Prostate gland (tissue), 2 donors: Measurements from ENCODE around the gene ADD2. TPM values are rescaled to one million over a fixed set of nuclear protein-coding genes. Genes with fewer than 3 reads are reported as not detected.

Experiments used
- DNase-seq: peaks from one replicate; pipeline ENCODE4 v3.0.0-alpha.2; 2019; ENCODE audit warnings: low spot score
- H3K27ac ChIP-seq, 2 donors: fragments of 200-600 bp; sonication (generic); 2 replicates each; pipeline ENCODE4 v1.5.1; 2017 to 2019
- H3K27me3 ChIP-seq: fragments of 200-600 bp; sonication (generic); replicated peaks from 2 replicates; pipeline ENCODE4 v1.5.1; 2019; ENCODE audit not compliant: insufficient read depth
- H3K36me3 ChIP-seq, 2 donors: fragments of 200-600 bp; sonication (generic); 1 replicate in 1 of 2; 2 replicates in 1 of 2; pipeline versions ENCODE4 v1.5.1 to v1.8.1; 2017 to 2019
- H3K4me1 ChIP-seq: fragments of 200-600 bp; sonication (generic); replicated peaks from 2 replicates; pipeline ENCODE4 v1.5.1; 2019
- H3K4me3 ChIP-seq, 2 donors: fragments of 200-600 bp; sonication (generic); 2 replicates each; pipeline ENCODE4 v1.5.1; 2017 to 2019
- H3K9me3 ChIP-seq: fragments of 200-600 bp; sonication (generic); 2 replicates; pipeline ENCODE4 v1.5.1; 2017
- POLR2A ChIP-seq: fragments of 450-650 bp; IDR thresholded peaks from one replicate; pipeline ENCODE4 v1.6.1; 2016; ENCODE audit warnings: antibody characterized with exemption, mild to moderate bottlenecking
- POLR2AphosphoS5 ChIP-seq: sonication (generic); formaldehyde crosslinking; IDR thresholded peaks from one replicate; pipeline ENCODE4 v1.6.1; 2017; ENCODE audit warnings: antibody characterized with exemption
- WGBS: methylation state at CpG from one replicate; pipeline ENCODE4 v1.1.5; 2018; 5-methylcytosine and 5-hydroxymethylcytosine counted together
- intact Hi-C: fragments of 100-400 bp; cut with DNase I; formaldehyde crosslinking; loops from one replicate; pipeline ENCODE4 v1.14.2; 2022
- total RNA-seq, 2 donors: library from RNA; depleted of rRNA; stranded (reverse); fragments of >200 nt; gene quantifications; one replicate each; pipeline ENCODE4 v1.1.0, GENCODE V29; 2016
- TF ChIP-seq, protein P1 (sequence below), 4 experiments: fragments of 200-600 bp in 2 of 4; fragments of 450-650 bp in 2 of 4; sonication (generic) in 2 of 4; IDR thresholded peaks; 1 replicate in 3 of 4; 2 replicates in 1 of 4; pipeline ENCODE4 v1.5.1; 2016 to 2019; ENCODE audit warnings: antibody characterized with exemption in 4 of 4, mild to moderate bottlenecking in 2 of 4, moderate library complexity in 2 of 4

ADD2 gene
- total RNA-seq, 2 donors from 2014 or later = 0.32 to 3.1 TPM

DNA sequence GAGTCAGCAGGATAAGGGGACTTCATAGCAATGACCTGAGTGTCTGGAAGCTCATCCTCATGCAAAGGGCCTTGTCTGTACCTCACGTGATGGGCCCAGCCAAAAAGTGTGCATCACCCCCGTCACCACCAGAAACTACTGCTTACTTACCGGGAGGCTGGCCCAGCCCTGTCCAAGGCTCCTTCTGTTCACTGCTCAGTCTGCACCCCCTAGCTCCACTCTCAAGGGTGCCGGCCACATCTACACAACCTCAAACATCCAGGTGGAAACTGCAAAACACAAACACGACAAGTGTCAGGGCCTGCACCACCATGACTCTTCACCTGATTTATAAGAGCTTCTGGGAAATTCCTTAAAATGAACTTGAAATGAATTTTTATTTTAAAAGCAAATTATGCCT, 55.1 kb downstream of the ADD2 start:
- Histone ChIP-seq H3K4me1 (no peaks in the 10 kb centered on the region), H3K27me3 (no peaks in the 10 kb centered on the region), H3K4me3 (no peak overlapping the region), H3K36me3 (no peaks in the 10 kb centered on the region), H3K27ac (no peak overlapping the region), H3K9me3 (no peaks in the 10 kb centered on the region)
- no peak for TF ChIP-seq POLR2AphosphoS5
- TF ChIP-seq, protein P1, sequence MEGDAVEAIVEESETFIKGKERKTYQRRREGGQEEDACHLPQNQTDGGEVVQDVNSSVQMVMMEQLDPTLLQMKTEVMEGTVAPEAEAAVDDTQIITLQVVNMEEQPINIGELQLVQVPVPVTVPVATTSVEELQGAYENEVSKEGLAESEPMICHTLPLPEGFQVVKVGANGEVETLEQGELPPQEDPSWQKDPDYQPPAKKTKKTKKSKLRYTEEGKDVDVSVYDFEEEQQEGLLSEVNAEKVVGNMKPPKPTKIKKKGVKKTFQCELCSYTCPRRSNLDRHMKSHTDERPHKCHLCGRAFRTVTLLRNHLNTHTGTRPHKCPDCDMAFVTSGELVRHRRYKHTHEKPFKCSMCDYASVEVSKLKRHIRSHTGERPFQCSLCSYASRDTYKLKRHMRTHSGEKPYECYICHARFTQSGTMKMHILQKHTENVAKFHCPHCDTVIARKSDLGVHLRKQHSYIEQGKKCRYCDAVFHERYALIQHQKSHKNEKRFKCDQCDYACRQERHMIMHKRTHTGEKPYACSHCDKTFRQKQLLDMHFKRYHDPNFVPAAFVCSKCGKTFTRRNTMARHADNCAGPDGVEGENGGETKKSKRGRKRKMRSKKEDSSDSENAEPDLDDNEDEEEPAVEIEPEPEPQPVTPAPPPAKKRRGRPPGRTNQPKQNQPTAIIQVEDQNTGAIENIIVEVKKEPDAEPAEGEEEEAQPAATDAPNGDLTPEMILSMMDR (IDR thresholded peaks at IDR 0.05) = no peak
- TF ChIP-seq POLR2A = no peak
- WGBS = 97% methylated on average over 5 of the region's 5 CpGs
- DNase-seq = no peak
- intact Hi-C loops = no loop called here

DNA sequence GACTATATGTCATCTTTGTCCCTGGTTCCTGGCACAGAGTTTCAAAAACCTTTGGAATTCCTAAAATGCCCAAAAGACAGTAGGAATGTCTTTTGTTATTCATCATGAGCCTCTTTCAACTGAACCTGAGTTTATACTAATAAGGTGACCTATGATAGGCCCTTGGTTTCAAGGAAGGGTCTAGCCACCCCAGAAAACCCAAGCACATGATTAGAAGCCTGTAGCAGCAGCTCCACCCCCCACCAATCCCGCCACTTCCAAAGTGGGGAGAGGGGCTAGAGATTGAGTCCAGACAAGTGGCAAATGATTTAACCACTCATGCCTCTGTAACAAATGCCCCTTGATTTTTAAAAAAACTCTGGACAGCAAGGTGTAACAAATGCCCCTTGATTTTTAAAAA, 56.8 kb downstream of the ADD2 start:
- TF ChIP-seq POLR2AphosphoS5 = no peak
- intact Hi-C loops = no loop called here
- DNase-seq = no peak
- no peak overlapping the region for H3K27ac ChIP-seq
- H3K4me3 ChIP-seq = no peak overlapping the region
- no peaks in the 10 kb centered on the region for H3K27me3 ChIP-seq
- no peaks in the 10 kb centered on the region for H3K36me3 ChIP-seq
- no peaks in the 10 kb centered on the region for H3K9me3 ChIP-seq
- no peaks in the 10 kb centered on the region for H3K4me1 ChIP-seq
- WGBS = 89% methylated on average over 1 of the region's 1 CpG

DNA sequence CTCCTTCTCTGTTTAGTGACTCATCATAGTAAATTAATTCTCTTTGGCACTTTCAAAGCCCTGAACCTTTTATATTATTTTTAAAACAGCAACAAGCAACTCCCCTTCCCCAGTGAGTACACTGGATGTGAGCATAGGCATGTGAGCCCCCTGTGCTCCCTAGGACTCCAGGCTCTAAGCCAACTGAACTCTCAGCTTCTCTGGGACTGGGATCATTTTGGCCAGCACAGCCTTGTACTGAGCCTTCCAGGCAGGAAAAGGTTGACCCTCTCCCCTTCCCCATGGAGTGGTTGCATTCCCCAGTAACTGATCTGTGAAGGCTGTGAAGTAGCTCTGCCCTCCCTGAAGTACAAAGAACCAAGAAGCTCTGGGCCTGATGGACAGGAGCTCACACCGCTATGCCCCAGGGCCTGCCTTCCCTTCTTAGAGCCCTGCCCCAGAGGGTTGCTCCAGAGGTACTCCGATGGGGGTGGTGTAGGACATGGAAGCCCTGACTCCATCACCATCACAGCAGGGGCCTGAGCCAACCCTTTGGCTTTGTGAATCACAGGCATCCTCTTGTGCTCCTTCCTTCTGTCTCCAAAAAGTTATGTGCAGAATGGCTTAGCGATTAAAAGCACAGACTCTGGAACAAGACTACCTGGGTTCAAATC, 57.8 kb downstream of the ADD2 start:
- H3K27ac ChIP-seq = no peak overlapping the region
- 87% methylated on average over 3 of the region's 3 CpGs for WGBS

DNA sequence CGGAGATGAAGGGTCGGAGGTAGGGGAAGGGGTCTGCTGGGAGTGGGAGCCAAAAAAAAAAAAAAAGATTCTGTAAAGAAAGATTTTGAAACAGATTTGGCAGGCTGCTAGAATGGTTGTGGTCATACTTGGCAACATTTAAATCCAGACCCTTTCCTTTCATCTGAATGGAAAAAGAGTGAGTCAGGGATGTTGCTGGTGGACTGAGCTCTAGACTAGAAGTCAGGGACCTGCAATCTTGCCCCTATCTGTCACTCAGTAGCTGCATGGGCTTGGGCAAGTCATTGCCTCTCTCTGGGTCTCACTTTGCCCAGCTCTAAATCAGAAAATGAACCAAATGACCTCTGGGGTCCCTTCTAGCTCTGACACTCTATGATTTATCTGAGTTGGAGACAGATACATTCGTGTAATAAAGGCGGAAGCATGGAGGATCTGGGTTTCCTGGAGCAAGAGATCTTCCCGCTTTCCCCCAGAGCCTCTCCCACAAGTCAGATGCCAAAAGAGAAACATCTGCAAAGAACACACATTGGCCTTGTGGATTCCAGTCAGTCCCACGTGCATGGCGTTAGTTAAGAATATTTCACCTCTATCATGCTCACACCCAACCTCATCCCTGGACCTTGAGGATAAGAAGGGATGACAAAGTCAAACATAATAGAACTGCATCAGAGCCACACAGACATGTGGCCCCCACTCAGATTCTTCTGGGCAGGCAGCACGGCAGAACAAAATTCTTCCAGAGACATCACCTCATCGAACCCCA, 58.5 kb downstream of the ADD2 start:
- H3K9me3 ChIP-seq = no peaks in the 10 kb centered on the region
- H3K27ac ChIP-seq = no peak overlapping the region
- H3K4me3 ChIP-seq = no peak overlapping the region
- intact Hi-C loops = no loop called here
- 85% methylated on average over 9 of the region's 9 CpGs for WGBS
- no peaks in the 10 kb centered on the region for H3K27me3 ChIP-seq
- no peak for TF ChIP-seq POLR2A
- TF ChIP-seq POLR2AphosphoS5 = no peak
- TF ChIP-seq, protein P1 (IDR thresholded peaks at IDR 0.05) = no peak
- H3K36me3 ChIP-seq = no peaks in the 10 kb centered on the region
- no peak for DNase-seq
- no peaks in the 10 kb centered on the region for H3K4me1 ChIP-seq

More for the DNA sequence above, 57.8 kb downstream of the ADD2 start:
- DNase-seq = no peak
- TF ChIP-seq, protein P1 (IDR thresholded peaks at IDR 0.05) = no peak
- TF ChIP-seq POLR2AphosphoS5 (no peak), POLR2A (no peak)
- no peaks in the 10 kb centered on the region for H3K27me3 ChIP-seq
- no peaks in the 10 kb centered on the region for H3K36me3 ChIP-seq
- H3K4me3 ChIP-seq = no peak overlapping the region
- no peaks in the 10 kb centered on the region for H3K4me1 ChIP-seq
- intact Hi-C loops = no loop called here
- no peaks in the 10 kb centered on the region for H3K9me3 ChIP-seq

DNA sequence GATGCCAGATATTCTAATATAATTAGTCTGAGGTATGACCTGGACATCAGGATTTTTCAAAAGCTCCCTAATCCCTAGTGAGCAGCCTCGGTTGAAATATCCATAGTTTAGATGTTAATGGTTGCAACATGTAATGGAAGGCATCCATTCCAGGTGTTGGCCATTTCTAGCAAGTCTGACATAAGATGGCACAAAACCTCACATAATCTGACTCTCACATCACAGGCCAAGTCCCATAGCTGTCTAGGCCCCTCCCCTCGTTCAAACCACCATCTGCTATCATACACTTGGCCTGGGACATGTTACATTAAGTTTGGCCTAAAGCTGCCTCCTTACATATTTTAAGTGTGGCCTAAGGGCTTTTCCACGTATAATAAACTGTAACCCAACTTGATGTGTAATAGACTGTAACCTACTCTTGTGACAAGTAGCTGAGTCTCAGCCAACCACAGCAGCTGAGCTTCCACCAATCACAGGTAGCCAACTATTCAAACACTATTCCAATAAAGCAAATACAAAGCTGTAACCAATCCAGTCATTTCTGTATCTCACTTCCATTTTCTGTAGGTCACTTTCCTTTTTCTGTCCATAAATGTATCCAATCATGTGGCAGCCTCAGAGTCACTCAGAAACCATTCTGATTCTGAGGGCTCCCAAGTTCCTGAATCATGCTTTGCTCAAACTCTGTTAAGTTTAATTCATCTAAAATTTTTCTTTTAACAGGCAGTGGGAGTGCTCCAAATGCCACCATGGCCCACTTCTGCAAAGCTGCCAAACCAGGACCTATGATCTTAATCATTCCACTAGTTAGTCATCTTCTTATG, 59.4 kb downstream of the ADD2 start:
- intact Hi-C loops = no loop called here
- WGBS = 59% methylated on average over 3 of the region's 3 CpGs
- no peak overlapping the region for H3K27ac ChIP-seq
- no peak for DNase-seq
- no peaks in the 10 kb centered on the region for H3K36me3 ChIP-seq
- H3K9me3 ChIP-seq = no peaks in the 10 kb centered on the region
- TF ChIP-seq, protein P1 (IDR thresholded peaks at IDR 0.05) = no peak
- no peak for TF ChIP-seq POLR2AphosphoS5
- TF ChIP-seq POLR2A = no peak
- H3K27me3 ChIP-seq = no peaks in the 10 kb centered on the region
- no peaks in the 10 kb centered on the region for H3K4me1 ChIP-seq
- no peak overlapping the region for H3K4me3 ChIP-seq
